Mammary epithelial cell (primary cell): Measurements from ENCODE around the gene ALG2.

ENCODE experiments used
- EZH2 ChIP-seq: IDR thresholded peaks from 2 replicates; pipeline ENCODE4 v1.6.1; 2012; ENCODE audit warnings: low read length, inconsistent platforms, borderline replicate concordance
- TF ChIP-seq, protein P1 (sequence below), 2 donors: IDR thresholded peaks in 1 of 2; conservative IDR thresholded peaks in 1 of 2; 2 replicates each; pipeline ENCODE4 v1.5.1; 2011 to 2012; ENCODE audit warnings: inconsistent platforms in 2 of 2, low read length in 2 of 2, mild to moderate bottlenecking in 2 of 2, control low read depth in 1 of 2, low read depth in 1 of 2; ENCODE audit not compliant: insufficient read depth in 1 of 2; ENCODE audit errors: extremely low read depth in 1 of 2

DNA sequence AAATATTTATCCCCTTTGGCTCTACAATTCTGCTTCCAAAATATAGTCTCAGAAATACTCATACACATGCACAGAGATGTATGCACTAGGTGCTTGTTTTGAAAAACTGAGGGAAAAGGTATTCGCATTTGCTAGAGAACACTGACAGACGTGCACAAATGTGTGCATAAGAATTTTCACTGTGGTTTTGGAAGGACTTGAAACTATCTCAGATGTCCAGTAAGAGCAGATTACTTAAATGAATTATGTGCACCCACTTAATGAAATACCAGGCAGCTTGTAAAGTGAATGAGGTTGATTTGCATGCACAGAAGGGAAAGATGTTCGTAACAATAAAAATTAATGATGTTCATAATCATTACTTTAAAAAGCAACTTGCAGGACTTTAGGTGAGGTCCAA is 48.7 kb upstream of the ALG2 start:
- TF ChIP-seq, protein P1, sequence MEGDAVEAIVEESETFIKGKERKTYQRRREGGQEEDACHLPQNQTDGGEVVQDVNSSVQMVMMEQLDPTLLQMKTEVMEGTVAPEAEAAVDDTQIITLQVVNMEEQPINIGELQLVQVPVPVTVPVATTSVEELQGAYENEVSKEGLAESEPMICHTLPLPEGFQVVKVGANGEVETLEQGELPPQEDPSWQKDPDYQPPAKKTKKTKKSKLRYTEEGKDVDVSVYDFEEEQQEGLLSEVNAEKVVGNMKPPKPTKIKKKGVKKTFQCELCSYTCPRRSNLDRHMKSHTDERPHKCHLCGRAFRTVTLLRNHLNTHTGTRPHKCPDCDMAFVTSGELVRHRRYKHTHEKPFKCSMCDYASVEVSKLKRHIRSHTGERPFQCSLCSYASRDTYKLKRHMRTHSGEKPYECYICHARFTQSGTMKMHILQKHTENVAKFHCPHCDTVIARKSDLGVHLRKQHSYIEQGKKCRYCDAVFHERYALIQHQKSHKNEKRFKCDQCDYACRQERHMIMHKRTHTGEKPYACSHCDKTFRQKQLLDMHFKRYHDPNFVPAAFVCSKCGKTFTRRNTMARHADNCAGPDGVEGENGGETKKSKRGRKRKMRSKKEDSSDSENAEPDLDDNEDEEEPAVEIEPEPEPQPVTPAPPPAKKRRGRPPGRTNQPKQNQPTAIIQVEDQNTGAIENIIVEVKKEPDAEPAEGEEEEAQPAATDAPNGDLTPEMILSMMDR (conservative IDR thresholded peaks at IDR 0.05 in 1 of 2, IDR thresholded peaks at IDR 0.05 in 1 of 2; ENCODE audit: extremely low read depth in 1 of 2, insufficient read depth in 1 of 2, low read depth in 1 of 2, low read length in 2 of 2): no peak
- TF ChIP-seq EZH2: no peak
